NCI-H82 (cell line): Measurements from ENCODE around the gene CLMP.
"Not testable (repeated sequence)": the region's sequence is repeated elsewhere in the genome, so short reads cannot be mapped to it uniquely, and the experiment has no call there.

ENCODE experiments used
- DNase-seq: peaks from one replicate; lab custom pipeline; 2025; lab: John Stamatoyannopoulos, UW

CLMP gene

GRCh38 chr11:123135863-123136446, 59.1 kb downstream of the CLMP start:
- no peak for DNase-seq

GRCh38 chr11:123132881-123133280, 62.2 kb downstream of the CLMP start:
- DNase-seq, result no peak

- DNase-seq, result not testable (repeated sequence)
Observed at GRCh38 chr11:123132034-123132766, 62.8 kb downstream of the CLMP start.

GRCh38 chr11:123129920-123130319, 65.1 kb downstream of the CLMP start:
- DNase-seq, result no peak

GRCh38 chr11:123125169-123125568, 69.9 kb downstream of the CLMP start:
- no peak for DNase-seq

GRCh38 chr11:123122852-123123251, 72.2 kb downstream of the CLMP start:
- DNase-seq, result no peak

GRCh38 chr11:123122341-123122740, 72.7 kb downstream of the CLMP start:
- no peak for DNase-seq

GRCh38 chr11:123116486-123116885, 78.6 kb downstream of the CLMP start:
- DNase-seq, result no peak

GRCh38 chr11:123111465-123111864, 83.6 kb downstream of the CLMP start:
- DNase-seq, result peak; percentile 73

- no peak for DNase-seq
Observed at GRCh38 chr11:123110397-123110796, 84.7 kb downstream of the CLMP start.

GRCh38 chr11:123107945-123108495, 87.0 kb downstream of the CLMP start:
- DNase-seq, result no peak

GRCh38 chr11:123104697-123105096, 90.4 kb downstream of the CLMP start:
- DNase-seq, result no peak

GRCh38 chr11:123103326-123103980, 91.6 kb downstream of the CLMP start:
- DNase-seq, result peak; percentile 74

- DNase-seq, result no peak
Observed at GRCh38 chr11:123100379-123101085, 94.5 kb downstream of the CLMP start.

- DNase-seq, result no peak
Observed at GRCh38 chr11:123098990-123099389, 96.1 kb downstream of the CLMP start.

GRCh38 chr11:123093739-123094138, 101.3 kb downstream of the CLMP start:
- DNase-seq, result no peak

GRCh38 chr11:123091506-123091905, 103.5 kb downstream of the CLMP start:
- no peak for DNase-seq

GRCh38 chr11:123090168-123090567, 104.9 kb downstream of the CLMP start:
- not testable (repeated sequence) for DNase-seq

GRCh38 chr11:123088896-123089295, 106.2 kb downstream of the CLMP start:
- not testable (repeated sequence) for DNase-seq

- not testable (repeated sequence) for DNase-seq
Observed at GRCh38 chr11:123087657-123088056, 107.4 kb downstream of the CLMP start.

- DNase-seq, result peak; percentile 56
Observed at GRCh38 chr11:123086305-123086704, 108.7 kb downstream of the CLMP start.

GRCh38 chr11:123085497-123085896, 109.6 kb downstream of the CLMP start:
- DNase-seq, result no peak
